GM13977 (cell line): ENCODE measurements around the gene CD59.
A peak's percentile ranks its signal among the peaks of the same experiment; 100 is the strongest.

Experiments used
- DNase-seq: peaks from one replicate; pipeline ENCODE4 v3.0.0; 2012; ENCODE audit warnings: low spot score
- CTCF ChIP-seq: IDR thresholded peaks from 2 replicates; pipeline ENCODE4 v1.5.1; 2012; ENCODE audit warnings: mild to moderate bottlenecking, control low read depth; ENCODE audit not compliant: insufficient read depth; ENCODE audit errors: extremely low read depth, missing control alignments
- in situ Hi-C: fragments of 300-500 bp; cut with MboI; formaldehyde crosslinking; loops from one replicate; pipeline ENCODE4 v1.12.0; 2022; ENCODE audit warnings: low sequenced_read_pairs, low pct_unique_long_range_greater_than_20kb, mixed read lengths, inconsistent platforms; ENCODE audit not compliant: unreplicated experiment

Gene CD59, protein sequence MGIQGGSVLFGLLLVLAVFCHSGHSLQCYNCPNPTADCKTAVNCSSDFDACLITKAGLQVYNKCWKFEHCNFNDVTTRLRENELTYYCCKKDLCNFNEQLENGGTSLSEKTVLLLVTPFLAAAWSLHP

GRCh38 chr11:33736148-33736812 lies at the start of gene CD59:
TSS of gene CD59 (minus strand) at chr11:33736423. CDS start at chr11:33722445, 13,978 bp downstream.
- no peak for TF ChIP-seq CTCF
- DNase-seq, result peak; percentile 83
- in situ Hi-C loops, result no loop called here

DNA sequence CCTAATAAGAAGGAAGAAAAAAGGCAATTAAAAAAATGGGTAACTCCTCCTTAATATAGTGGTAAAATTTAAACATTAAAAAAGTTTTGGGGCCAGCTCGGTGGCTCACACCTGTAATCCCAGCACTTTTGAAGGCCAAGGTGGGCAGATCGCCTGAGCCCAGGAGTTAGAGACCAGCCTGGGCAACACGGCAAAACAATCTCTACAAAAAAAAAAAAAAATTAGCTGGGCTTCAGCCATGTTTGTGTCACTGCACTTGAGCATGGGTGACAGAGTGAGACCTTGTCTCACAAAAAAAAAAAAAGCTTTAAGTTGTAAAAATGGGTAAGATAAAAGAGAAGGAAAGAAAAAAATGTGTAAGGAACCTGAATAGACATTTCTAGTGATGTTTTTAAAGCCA lies 49.4 kb upstream of the CD59 start:
- DNase-seq, result no peak
- in situ Hi-C loops, result no loop called here
- TF ChIP-seq CTCF, result no peak

- no peak for DNase-seq
- TF ChIP-seq CTCF, result no peak
- in situ Hi-C loops, result no loop called here
These were observed 43.8 kb upstream of the CD59 start for GRCh38 chr11:33779849-33780528.

DNA sequence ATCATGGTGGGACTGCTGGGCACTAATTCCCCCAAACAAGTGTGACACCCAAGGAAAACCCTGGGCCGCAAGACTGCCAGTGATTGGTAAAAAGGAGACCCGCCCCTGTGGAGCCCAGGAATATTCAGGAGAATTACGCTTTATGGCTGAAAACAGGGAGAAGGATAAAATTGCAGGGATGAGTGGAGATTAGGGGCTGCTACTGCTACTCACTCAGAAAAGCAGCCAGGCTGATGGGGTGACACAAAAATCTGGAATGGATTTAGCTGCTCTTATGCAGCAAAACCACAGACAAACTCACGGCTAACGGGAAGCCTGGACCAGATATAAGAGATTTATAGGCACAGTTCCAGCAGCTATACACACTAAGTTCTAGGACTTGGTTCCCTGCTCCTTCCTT lies 42.5 kb upstream of the CD59 start:
- DNase-seq, result no peak
- no peak for TF ChIP-seq CTCF
- in situ Hi-C loops, result no loop called here

DNA sequence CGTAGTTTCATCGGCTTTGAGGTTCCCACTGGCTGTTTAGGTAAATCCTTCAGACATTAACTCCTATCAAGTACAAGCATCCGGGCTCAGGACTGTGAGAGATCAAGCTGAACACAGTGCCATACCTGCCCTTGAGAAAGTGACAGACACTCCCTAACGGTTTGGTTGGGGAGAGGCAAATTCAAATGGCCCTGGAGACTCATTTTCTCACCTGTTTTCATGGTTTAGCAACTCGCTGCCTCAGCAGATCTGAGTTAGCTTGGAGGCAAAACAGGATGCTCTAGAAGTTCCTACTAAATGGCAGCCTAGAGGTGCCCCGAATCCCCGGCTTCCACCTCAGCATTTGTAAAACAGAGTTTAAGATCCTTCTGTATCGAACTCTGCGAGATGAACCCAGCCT lies 41.7 kb upstream of the CD59 start:
- no peak for DNase-seq
- TF ChIP-seq CTCF, result no peak
- in situ Hi-C loops, result no loop called here

- peak; percentile 32 for DNase-seq
- peak; percentile 1 for TF ChIP-seq CTCF
- in situ Hi-C loops, result no loop called here
These were observed 39.7 kb upstream of the CD59 start for GRCh38 chr11:33775832-33776470.
